SJCRH30 (cell line): ENCODE results near the gene TGM5. TPM values are rescaled to one million over a fixed set of nuclear protein-coding genes. Genes with fewer than 3 reads are reported as not detected.
"Not testable (repeated sequence)": the region's sequence is repeated elsewhere in the genome, so short reads cannot be mapped to it uniquely, and the experiment has no call there.

Experiments
- DNase-seq, 2 experiments: peaks; one replicate each; pipeline ENCODE4 v3.0.0-alpha.2; 2015 to 2020
- H3K27ac ChIP-seq: fragments of 250-450 bp; sonication (Bioruptor Pico); 2 replicates; pipeline ENCODE4 v1.5.1; 2020; ENCODE audit warnings: mild to moderate bottlenecking, moderate library complexity
- H3K27me3 ChIP-seq: fragments of 250-450 bp; sonication (Bioruptor Pico); 2 replicates; pipeline ENCODE4 v1.5.1; 2020; ENCODE audit warnings: mild to moderate bottlenecking, moderate library complexity
- H3K36me3 ChIP-seq: fragments of 250-450 bp; sonication (Bioruptor Pico); 2 replicates; pipeline ENCODE4 v1.5.1; 2020; ENCODE audit warnings: mild to moderate bottlenecking, moderate library complexity
- H3K4me1 ChIP-seq: fragments of 250-450 bp; sonication (Bioruptor Pico); 2 replicates; pipeline ENCODE4 v1.5.1; 2020; ENCODE audit warnings: mild to moderate bottlenecking, moderate library complexity
- H3K4me3 ChIP-seq: fragments of 250-450 bp; sonication (Bioruptor Pico); 2 replicates; pipeline ENCODE4 v1.5.1; 2020; ENCODE audit warnings: mild to moderate bottlenecking, moderate library complexity
- H3K9me3 ChIP-seq: fragments of 250-450 bp; sonication (Bioruptor Pico); replicated peaks from 2 replicates; pipeline ENCODE4 v1.5.1; 2020; ENCODE audit warnings: mild to moderate bottlenecking, moderate library complexity
- total RNA-seq: library from RNA; depleted of rRNA; stranded (reverse); fragments of >200 nt; shearing (Covaris generic); gene quantifications from 2 replicates; pipeline ENCODE4 v1.2.3, GENCODE V29; 2014

The TGM5 gene
- total RNA-seq, 1 experiment from 2014 or later, result not detected

DNA sequence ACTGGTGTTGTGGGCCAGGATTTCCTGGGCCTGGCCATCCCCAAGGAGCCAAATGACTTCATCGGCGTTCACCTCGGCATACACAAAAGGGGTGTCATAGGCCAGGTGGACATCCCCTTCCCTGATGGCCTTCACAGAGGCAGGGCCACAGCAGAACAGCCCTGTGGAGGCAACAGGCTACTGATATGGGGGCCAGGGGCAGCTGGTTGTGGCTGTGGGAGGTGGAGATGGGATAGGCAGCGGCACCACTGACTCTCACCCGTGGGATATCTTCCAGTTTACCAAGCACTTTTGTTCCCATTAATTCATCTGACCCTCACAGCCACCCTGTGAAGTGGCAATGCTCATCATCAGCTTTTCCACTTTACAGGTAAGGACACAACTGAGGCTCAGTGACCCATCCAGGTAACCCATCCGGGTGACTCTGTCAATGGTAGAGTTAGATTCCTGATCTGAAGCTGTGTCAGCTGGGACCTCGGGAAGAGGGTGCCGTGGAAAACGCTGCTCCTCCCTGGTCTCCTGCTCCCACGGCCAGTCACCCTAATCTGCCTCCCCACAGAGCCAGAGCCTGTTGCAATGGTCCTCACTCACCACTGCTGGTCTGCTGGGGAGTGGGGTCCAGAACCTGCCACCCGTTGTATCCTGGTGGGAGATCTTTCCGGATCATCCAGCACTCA lies 15.3 kb upstream of the TGM5 start:
- Histone ChIP-seq H3K4me1 (no peaks in the 10 kb centered on the region), H3K36me3 (no peaks in the 10 kb centered on the region), H3K27me3 (0 out of 2 replicates have a peak, but pooled peaks cover 7% of the 10 kb centered on the region), H3K4me3 (no peak overlapping the region), H3K27ac (no peak overlapping the region), H3K9me3 (no peaks in the 10 kb centered on the region)
- DNase-seq, result no peak

DNA sequence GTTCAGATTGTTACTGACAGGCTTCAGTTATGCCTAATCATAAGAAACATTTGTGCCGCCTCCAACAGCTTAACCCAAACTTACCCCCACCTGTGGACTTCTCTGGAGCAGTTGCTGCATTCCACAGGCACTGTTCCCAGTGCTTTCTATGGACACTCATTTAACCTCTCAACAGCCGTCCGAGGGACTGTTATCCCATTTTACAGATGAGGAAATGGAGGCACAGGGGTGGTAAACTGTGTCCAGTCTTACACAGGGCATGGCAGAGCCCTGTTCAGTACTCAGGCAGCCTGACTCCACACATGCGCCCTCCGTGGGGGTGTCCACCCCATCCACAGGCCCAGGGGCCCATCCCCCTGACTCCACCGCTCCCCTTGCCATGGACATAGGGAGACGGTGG lies 14.3 kb upstream of the TGM5 start:
- H3K27me3 ChIP-seq, result peaks cover 7% of the 10 kb centered on the region; the same call in 1 of the 2 replicates
- no peak for DNase-seq

DNA sequence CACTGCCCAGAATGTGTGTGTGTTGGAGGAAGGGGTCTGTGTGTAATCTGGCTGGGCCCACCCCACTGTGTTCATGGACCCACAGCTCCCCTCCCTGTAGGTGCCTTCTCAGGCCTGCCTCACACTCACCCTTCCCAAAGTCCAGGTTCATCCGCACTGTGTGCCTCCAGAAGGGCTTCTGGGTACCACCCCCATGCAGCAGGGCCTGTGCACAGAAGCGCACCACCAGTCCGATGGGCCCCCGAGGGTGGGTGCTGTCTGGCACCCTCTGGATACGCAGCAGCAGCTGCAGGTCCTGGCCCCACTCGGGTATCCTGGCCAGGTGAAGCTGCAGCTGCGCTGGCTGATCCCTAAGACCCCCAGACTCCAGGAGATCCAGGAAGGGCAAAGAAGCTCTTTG lies 12.8 kb upstream of the TGM5 start:
- DNase-seq, result no peak
- Histone ChIP-seq H3K9me3 (no peaks in the 10 kb centered on the region), H3K27ac (no peak overlapping the region), H3K4me3 (no peak overlapping the region), H3K27me3 (peaks cover 7% of the 10 kb centered on the region; the same call in 1 of the 2 replicates), H3K36me3 (no peaks in the 10 kb centered on the region), H3K4me1 (no peaks in the 10 kb centered on the region)

More for the DNA sequence above, 14.3 kb upstream of the TGM5 start:
- no peak overlapping the region for H3K4me3 ChIP-seq
- no peaks in the 10 kb centered on the region for H3K36me3 ChIP-seq
- no peaks in the 10 kb centered on the region for H3K9me3 ChIP-seq
- no peaks in the 10 kb centered on the region for H3K4me1 ChIP-seq
- H3K27ac ChIP-seq, result no peak overlapping the region

DNA sequence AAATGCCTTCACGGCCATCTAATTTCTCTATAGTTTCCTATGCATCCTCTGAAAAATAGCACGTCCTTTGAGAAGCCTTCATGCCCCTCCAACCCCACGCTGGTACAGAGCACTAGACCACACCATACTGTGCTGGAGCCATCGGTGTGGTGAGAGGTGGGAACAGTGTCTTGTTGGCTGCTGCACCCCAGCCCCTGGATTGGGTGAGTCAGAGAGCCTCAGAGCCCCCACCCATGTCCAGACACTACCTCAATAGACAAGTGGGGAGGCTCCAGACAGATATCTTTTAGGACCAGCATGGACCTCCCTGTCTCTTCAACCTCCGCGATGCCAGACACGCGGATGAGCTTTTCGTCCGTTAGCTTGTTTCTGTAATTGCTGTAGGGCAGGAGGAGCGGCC lies 12.1 kb upstream of the TGM5 start:
- no peak overlapping the region for H3K27ac ChIP-seq
- H3K9me3 ChIP-seq, result no peaks in the 10 kb centered on the region
- no peaks in the 10 kb centered on the region for H3K4me1 ChIP-seq
- DNase-seq, result no peak
- peaks cover 7% of the 10 kb centered on the region; the same call in 1 of the 2 replicates for H3K27me3 ChIP-seq
- H3K36me3 ChIP-seq, result no peaks in the 10 kb centered on the region
- no peak overlapping the region for H3K4me3 ChIP-seq

DNA sequence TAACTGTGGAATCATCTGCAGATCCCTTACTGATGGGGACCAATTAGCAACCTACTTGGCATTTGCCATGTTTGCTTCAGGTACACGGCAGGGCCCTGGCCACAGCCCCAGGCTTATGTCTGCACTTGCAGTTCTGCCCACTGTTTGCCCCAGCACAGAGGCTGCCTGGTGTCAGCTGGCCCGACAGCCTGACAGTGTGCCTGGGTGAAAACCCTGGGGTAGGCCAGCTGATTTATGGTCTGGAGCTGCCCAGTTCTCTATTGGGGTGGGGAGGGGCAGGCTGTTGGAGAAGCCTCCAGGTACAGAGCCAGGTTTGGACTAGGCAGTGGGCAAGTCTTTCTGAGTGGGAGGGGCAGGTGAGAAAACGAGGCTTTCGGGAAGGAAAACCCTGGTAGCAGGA lies 11.2 kb upstream of the TGM5 start:
- Histone ChIP-seq H3K4me3 (no peak overlapping the region), H3K9me3 (no peaks in the 10 kb centered on the region), H3K27me3 (peaks cover 7% of the 10 kb centered on the region; the same call in 1 of the 2 replicates), H3K36me3 (no peaks in the 10 kb centered on the region), H3K4me1 (no peaks in the 10 kb centered on the region), H3K27ac (no peak overlapping the region)
- no peak for DNase-seq

DNA sequence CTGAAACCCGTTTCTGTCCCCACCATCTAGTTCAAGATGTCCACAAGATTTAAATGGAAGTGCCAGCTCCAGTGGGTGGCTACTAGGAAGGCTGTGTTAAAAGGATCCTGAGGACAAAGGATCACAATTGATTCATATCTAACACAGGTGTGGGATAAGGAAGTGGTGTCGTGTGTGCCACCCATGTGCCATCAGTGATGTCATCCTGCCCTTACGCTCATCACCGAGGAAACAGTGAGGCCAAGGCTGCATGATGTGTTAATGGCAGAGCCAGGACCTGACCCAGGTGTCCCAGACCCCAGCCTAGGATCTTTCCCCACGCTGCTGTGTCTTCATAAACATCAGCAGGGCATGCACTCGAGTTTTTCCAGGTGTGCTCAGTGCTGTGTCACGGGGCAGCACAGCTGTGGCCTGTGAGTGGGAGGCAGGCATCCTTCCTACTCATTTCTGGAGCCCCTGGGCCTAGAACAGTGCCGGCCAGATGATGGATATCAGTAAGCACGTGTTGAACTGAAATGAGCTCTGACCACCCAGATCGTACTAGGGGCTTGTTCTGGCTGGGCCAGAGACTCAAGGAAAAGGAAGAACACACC lies 10.6 kb upstream of the TGM5 start:
- no peak for DNase-seq
- peaks cover 7% of the 10 kb centered on the region; the same call in 1 of the 2 replicates for H3K27me3 ChIP-seq
- H3K4me1 ChIP-seq, result no peaks in the 10 kb centered on the region
- H3K4me3 ChIP-seq, result no peak overlapping the region
- 0 out of 2 replicates have a peak, but pooled peaks cover under 1% of the 10 kb centered on the region for H3K9me3 ChIP-seq
- H3K27ac ChIP-seq, result no peak overlapping the region
- no peaks in the 10 kb centered on the region for H3K36me3 ChIP-seq

DNA sequence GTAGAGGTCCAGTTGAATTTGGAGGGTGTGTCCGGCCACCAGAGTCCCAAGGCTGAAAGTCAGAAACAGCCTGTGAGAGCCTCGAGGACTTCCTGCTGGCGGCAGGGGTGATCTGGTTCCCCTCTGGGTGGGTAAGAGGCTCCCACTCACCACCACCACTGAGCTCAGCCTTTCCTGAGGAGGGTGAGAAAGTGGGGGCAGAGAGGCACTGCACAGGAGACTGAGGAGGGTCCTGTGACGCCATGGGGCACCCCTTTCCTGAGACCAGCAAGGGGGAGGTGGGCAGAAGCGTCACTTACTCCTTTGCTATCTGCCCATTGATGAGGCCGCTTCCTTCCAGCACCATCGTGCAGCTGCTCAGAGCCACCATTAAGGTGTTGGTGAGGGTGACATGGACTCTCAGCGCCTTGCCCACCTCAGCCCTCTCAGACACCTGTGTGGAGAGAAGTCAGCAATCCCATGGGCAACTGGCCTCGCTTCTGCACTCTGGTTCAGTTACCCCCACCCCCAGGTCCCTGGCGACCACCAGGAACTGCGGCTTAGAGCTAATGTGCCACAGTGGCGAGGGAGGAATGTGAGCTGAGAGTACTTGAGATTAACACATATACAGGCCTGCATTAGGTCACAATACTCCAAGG lies 10.0 kb upstream of the TGM5 start:
- H3K9me3 ChIP-seq, result 0 out of 2 replicates have a peak, but pooled peaks cover 2% of the 10 kb centered on the region
- H3K27me3 ChIP-seq, result peaks cover 7% of the 10 kb centered on the region; the same call in 1 of the 2 replicates
- H3K27ac ChIP-seq, result no peak overlapping the region
- H3K4me3 ChIP-seq, result no peak overlapping the region
- H3K4me1 ChIP-seq, result no peaks in the 10 kb centered on the region
- DNase-seq, result no peak
- H3K36me3 ChIP-seq, result no peaks in the 10 kb centered on the region

DNA sequence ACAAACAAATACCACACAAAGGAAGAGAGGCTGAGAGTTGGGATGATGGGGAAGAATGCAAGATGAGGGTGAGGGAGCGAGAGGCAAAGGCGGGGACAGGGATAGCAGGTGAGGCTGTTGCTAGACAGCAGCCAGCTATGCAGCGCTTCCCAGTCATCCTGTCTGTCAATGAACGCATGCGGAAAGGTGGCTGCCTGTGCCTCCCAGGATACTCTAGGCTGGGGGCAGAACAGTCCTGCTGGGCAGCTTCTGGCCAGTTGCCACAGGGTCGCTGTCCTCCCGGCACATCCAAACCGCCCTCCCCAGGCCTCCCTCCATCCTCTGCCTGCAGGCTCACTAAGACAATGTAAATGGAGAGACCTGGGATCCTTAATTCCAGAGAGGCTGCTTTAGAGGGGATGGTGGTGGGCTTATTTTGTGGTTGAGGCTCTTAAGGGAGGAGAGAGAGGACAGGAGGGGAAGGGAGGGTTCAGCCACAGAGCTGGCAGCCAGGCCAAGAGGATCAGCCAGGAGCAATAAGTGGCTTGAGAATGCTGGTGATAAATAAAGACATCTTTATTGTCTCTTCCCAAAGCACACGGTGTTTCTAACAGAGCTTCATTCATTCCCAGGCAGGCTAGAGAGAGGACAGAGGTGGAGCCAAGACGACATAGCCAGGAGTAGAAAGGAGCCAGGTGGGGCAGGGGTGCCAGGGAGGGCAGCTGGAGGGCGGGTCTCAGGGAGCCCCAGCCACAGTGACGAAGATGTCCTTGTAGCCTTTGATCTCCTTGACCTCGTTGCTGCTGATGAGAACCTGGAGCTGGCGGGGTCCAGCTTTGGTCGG lies 9.2 kb upstream of the TGM5 start:
- Histone ChIP-seq H3K4me1 (no peaks in the 10 kb centered on the region), H3K36me3 (no peaks in the 10 kb centered on the region), H3K27me3 (peaks cover 7% of the 10 kb centered on the region; the same call in 1 of the 2 replicates), H3K27ac (no peak overlapping the region), H3K9me3 (0 out of 2 replicates have a peak, but pooled peaks cover 2% of the 10 kb centered on the region), H3K4me3 (no peak overlapping the region)
- no peak for DNase-seq

DNA sequence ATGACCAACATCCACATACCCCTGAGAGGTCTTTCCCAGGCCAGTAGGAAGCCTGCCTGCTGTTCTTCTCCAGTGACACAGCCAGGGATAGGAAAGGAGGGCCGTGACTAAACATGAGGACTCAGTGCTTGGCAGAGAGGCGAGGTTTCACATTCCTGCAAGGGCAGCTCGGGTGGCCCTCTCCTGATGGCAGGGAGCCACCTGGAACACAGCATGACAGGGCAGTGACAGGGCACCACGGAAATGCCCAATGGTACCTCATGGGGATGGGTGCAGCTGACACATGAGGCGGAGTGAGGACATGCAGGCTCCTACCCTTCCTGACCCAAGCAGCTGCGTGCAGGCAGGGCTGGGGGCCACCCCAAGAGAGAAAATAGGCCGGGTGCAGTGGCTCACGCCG lies 7.4 kb upstream of the TGM5 start:
- Histone ChIP-seq H3K9me3 (0 out of 2 replicates have a peak, but pooled peaks cover 2% of the 10 kb centered on the region), H3K36me3 (no peaks in the 10 kb centered on the region), H3K27me3 (peaks cover 4% of the 10 kb centered on the region; the same call in 1 of the 2 replicates), H3K4me1 (no peaks in the 10 kb centered on the region), H3K4me3 (no peak overlapping the region), H3K27ac (no peak overlapping the region)
- peak in 1 of 2 experiments; percentile 19 for DNase-seq

DNA sequence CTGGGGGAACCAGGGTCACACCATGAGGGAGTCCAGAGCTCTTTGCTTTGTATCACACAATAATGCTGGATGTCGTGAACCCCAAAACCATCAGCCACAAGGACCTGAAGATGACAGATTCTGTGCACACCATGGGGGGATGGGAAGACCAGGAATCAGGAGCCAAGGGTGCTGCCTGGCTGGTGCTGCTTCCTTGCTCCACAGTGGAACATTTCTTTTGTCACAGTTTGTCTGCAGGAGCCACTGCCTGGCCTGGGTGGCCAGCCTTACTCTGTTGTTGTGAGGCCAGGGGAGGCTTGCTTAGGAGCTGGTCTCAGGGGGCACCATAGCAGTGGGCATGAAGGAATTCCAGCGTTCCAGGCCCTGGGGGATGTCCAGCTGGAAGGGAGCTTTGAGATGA lies 6.5 kb upstream of the TGM5 start:
- no peak for DNase-seq
- no peak overlapping the region for H3K27ac ChIP-seq
- no peaks in the 10 kb centered on the region for H3K4me1 ChIP-seq
- H3K4me3 ChIP-seq, result no peak overlapping the region
- H3K36me3 ChIP-seq, result no peaks in the 10 kb centered on the region
- peaks cover 3% of the 10 kb centered on the region; the same call in 1 of the 2 replicates for H3K27me3 ChIP-seq
- H3K9me3 ChIP-seq, result 0 out of 2 replicates have a peak, but pooled peaks cover 2% of the 10 kb centered on the region

DNA sequence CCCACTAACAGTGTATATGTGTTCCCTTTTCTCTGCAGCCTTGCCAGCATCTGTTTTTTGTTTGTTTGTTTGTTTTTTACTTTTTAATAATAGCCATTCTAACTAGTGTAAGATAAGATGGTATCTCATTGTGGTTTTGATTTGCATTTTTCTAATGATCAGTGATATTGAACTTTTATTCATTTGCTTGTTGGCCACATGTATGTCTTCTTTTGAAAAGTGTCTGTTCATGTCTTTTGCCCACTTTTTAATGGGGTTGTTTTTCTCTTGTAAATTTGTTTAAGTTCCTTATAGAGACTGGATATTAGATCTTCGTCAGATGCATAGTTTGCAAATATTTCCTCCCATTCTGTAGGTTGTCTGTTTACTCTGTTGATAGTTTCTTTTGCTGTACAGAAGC lies 5.2 kb upstream of the TGM5 start:
- H3K36me3 ChIP-seq, H3K27ac ChIP-seq, H3K9me3 ChIP-seq, DNase-seq, H3K4me3 ChIP-seq, H3K4me1 ChIP-seq, H3K27me3 ChIP-seq: not testable (repeated sequence)

DNA sequence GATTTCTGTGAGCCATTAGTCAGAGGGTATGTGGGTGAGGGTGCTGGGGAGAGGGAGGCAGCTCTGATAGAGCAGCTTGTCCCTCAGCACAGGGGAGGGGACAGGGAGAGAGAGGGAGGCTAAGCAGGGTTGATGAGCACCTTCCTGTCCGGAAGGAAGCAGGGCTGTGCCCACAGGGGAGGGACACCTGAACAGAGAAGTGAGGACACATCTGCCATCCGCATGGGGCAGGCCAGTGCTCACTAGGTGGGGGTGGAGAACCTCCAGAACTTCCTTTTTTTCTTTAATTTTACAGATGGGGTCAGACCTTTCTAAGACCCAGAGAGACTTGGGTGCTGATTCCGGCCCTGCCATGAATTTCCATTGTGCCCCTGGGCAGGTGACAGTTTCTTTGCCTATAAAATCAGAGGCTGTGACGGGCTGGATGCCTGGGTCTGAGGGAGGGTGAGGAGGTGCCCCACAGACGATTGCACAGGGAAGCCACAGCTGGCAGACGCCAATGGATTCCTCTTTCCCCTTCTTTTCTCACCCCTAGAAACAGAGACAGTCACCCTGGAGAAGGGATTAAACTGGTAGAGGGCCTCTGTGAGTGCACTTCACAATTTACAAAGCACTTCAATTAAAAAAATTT lies 4.1 kb upstream of the TGM5 start:
- H3K36me3 ChIP-seq, result 0 out of 2 replicates have a peak, but pooled peaks cover 3% of the 10 kb centered on the region
- H3K27ac ChIP-seq, result no peak overlapping the region
- H3K4me3 ChIP-seq, result no peak overlapping the region
- no peak for DNase-seq
- no peaks in the 10 kb centered on the region for H3K4me1 ChIP-seq
- 0 out of 2 replicates have a peak, but pooled peaks cover 2% of the 10 kb centered on the region for H3K9me3 ChIP-seq
- H3K27me3 ChIP-seq, result no peaks in the 10 kb centered on the region

DNA sequence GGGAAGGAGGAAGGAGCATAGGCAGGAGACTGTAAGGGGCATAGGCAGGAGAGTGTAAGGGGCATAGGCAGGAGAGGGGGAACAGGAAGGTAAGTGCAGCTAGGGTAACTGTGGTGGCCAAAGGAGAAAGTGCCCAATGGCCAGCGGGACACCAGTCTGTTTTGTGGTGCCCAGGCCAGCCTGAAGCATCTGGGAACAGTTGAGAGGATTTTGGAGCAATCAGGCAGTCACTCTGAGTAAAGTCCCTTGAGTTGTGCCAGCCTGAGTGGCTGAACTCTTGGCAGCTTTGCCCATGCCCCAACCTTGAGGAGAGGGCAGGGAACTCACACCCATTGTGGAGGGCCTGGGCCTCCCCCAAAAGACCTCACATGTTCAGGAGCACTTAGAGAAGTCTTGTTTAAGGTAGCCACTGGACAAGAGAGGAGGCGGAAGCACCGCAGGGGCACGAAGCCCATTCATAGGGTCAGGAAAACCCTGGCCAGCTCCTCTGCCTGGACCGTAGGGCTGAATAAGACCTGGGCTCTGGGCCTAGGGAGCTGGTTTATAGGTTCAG lies 3.5 kb upstream of the TGM5 start:
- Histone ChIP-seq H3K4me1 (no peaks in the 10 kb centered on the region), H3K4me3 (no peak overlapping the region), H3K9me3 (0 out of 2 replicates have a peak, but pooled peaks cover 2% of the 10 kb centered on the region), H3K27ac (no peak overlapping the region), H3K27me3 (no peaks in the 10 kb centered on the region), H3K36me3 (0 out of 2 replicates have a peak, but pooled peaks cover 3% of the 10 kb centered on the region)
- DNase-seq, result no peak
